Naive thymus-derived CD4-positive, alpha-beta T cell (primary cell): ENCODE data around the gene PCDHGB1. TPM values are rescaled to one million over a fixed set of nuclear protein-coding genes. Genes with fewer than 3 reads are reported as not detected.

ENCODE experiments used
- ATAC-seq: fragments of 150-1000 bp; cut with Tn5 transposase; 2 replicates; pipeline ENCODE4 v1.10.0; 2021; ENCODE audit warnings: mild to moderate bottlenecking, moderate library complexity
- CTCF ChIA-PET: fragments of 350-600 bp; sonication (Branson Sonifier 250); formaldehyde crosslinking; loops from one replicate; lab custom pipeline; 2021; ENCODE audit warnings: antibody characterized with exemption; lab: Charles Lee
- POLR2A ChIA-PET: fragments of 350-600 bp; sonication (Branson Sonifier 250); formaldehyde crosslinking; loops from one replicate; lab custom pipeline; 2021; ENCODE audit warnings: antibody characterized with exemption, inconsistent platforms; lab: Charles Lee
- DNase-seq, 9 donors: peaks; one replicate each; pipeline versions ENCODE4 v3.0.0 to v3.0.0-alpha.2; 2020 to 2022; ENCODE audit warnings: mixed read lengths in 1 of 9
- H3K27ac ChIP-seq: one replicate; pipeline ENCODE4 v1.7.0; 2013; ENCODE audit warnings: mild to moderate bottlenecking, low read depth, low read length, moderate library complexity
- H3K27me3 ChIP-seq, 2 donors: one replicate each; pipeline ENCODE4 v1.7.0; 2013; ENCODE audit warnings: low read length in 2 of 2, mild to moderate bottlenecking in 2 of 2, moderate library complexity in 2 of 2; ENCODE audit not compliant: control insufficient read depth in 2 of 2, insufficient read depth in 2 of 2
- H3K36me3 ChIP-seq, 3 experiments: 1 replicate in 2 of 3; 2 replicates in 1 of 3; pipeline ENCODE4 v1.7.0; 2013; ENCODE audit warnings: low read length in 3 of 3, mild to moderate bottlenecking in 3 of 3, moderate library complexity in 1 of 3; ENCODE audit not compliant: insufficient read depth in 3 of 3, control insufficient read depth in 2 of 3
- H3K4me1 ChIP-seq, 2 donors: one replicate each; pipeline ENCODE4 v1.7.0; 2013; ENCODE audit warnings: low read length in 2 of 2, mild to moderate bottlenecking in 2 of 2, moderate library complexity in 1 of 2; ENCODE audit not compliant: control insufficient read depth in 2 of 2, insufficient read depth in 2 of 2
- H3K4me3 ChIP-seq: 2 replicates; pipeline ENCODE4 v1.7.0; 2013; ENCODE audit warnings: mild to moderate bottlenecking, low read length
- H3K9me3 ChIP-seq, 3 experiments: 1 replicate in 2 of 3; 2 replicates in 1 of 3; pipeline ENCODE4 v1.7.0; 2013; ENCODE audit warnings: low read length in 3 of 3; ENCODE audit not compliant: control insufficient read depth in 2 of 3
- H3K27ac Mint-ChIP-seq, 9 donors: one replicate each; pipeline ENCODE4 v1.8.0; 2020 to 2022; ENCODE audit warnings: mixed read lengths in 9 of 9, mild to moderate bottlenecking in 8 of 9, moderate library complexity in 5 of 9, inconsistent platforms in 2 of 9
- H3K27me3 Mint-ChIP-seq, 5 donors: one replicate each; pipeline ENCODE4 v1.8.0; 2021 to 2022; ENCODE audit warnings: mixed read lengths in 5 of 5, mild to moderate bottlenecking in 1 of 5
- H3K36me3 Mint-ChIP-seq, 5 donors: one replicate each; pipeline ENCODE4 v1.8.0; 2020 to 2022; ENCODE audit warnings: mixed read lengths in 5 of 5, mild to moderate bottlenecking in 3 of 5, inconsistent platforms in 1 of 5
- H3K4me1 Mint-ChIP-seq, 7 donors: one replicate each; pipeline ENCODE4 v1.8.0; 2020 to 2022; ENCODE audit warnings: mixed read lengths in 7 of 7, mild to moderate bottlenecking in 3 of 7, inconsistent platforms in 1 of 7
- H3K4me3 Mint-ChIP-seq, 10 donors: one replicate each; pipeline ENCODE4 v1.8.0; 2020 to 2022; ENCODE audit warnings: mild to moderate bottlenecking in 10 of 10, mixed read lengths in 10 of 10, moderate library complexity in 6 of 10, inconsistent platforms in 2 of 10
- H3K9me3 Mint-ChIP-seq, 11 donors: one replicate each; pipeline ENCODE4 v1.8.0; 2020 to 2022; ENCODE audit warnings: mixed read lengths in 11 of 11, mild to moderate bottlenecking in 4 of 11, inconsistent platforms in 1 of 11, moderate library complexity in 1 of 11
- intact Hi-C, 2 donors: fragments of 100-400 bp; cut with micrococcal nuclease; formaldehyde crosslinking; loops; one replicate each; pipeline ENCODE4 v1.15.1; 2023
- polyA plus RNA-seq, 2 donors: library from polyadenylated mRNA; unstranded; fragments of 300-500 nt; fragmentation: Illumina TruSeq; gene quantifications; one replicate each; pipeline ENCODE4 v1.2.3, GENCODE V29; 2021
- total RNA-seq, 6 experiments: library from RNA in 5 of 6; stranded (reverse) in 5 of 6; gene quantifications; 1 replicate in 5 of 6; 2 replicates in 1 of 6; pipeline ENCODE4 v1.2.3 and lab custom pipeline; 2021 to 2026

PCDHGB1 gene
- total and polyA plus RNA-seq, 7 experiments from 2014 or later: 0.24 TPM; not detected in 6

GRCh38 chr5:141355641-141356040 is 5.7 kb downstream of the PCDHGB1 start:
- peaks cover 0 to 33% (median 6%) of the 10 kb centered on the region in 5 donors for H3K36me3 Mint-ChIP-seq
- H3K4me3 Mint-ChIP-seq: peak overlapping the region in 1 of 10 donors; percentile 34
- Histone ChIP-seq H3K27ac (no peak overlapping the region), H3K4me3 (no peak overlapping the region), H3K9me3 (peaks cover 0 to 52% (median 0%) of the 10 kb centered on the region in 3 experiments), H3K27me3 (peaks cover 0 to 6% of the 10 kb centered on the region in 2 donors), H3K36me3 (no peaks in the 10 kb centered on the region), H3K4me1 (no peaks in the 10 kb centered on the region)
- POLR2A ChIA-PET: interaction anchor here (1.2 kb wide), 1 partner anchor 35 kb away, joined by 5 read pairs; the partner anchor contains the start of gene TAF7
- H3K27ac Mint-ChIP-seq: no peak overlapping the region
- ATAC-seq: no peak
- H3K9me3 Mint-ChIP-seq: peaks cover 8 to 91% (median 49%) of the 10 kb centered on the region in 11 donors
- H3K4me1 Mint-ChIP-seq: peaks cover 0 to 5% (median 2%) of the 10 kb centered on the region in 7 donors
- CTCF ChIA-PET: no interaction called here
- no peak for DNase-seq
- H3K27me3 Mint-ChIP-seq: peaks cover 26 to 90% (median 81%) of the 10 kb centered on the region in 5 donors
- intact Hi-C loops: loop anchor here in 1 of 2 donors (5.0 kb wide), 1 partner anchor 157 kb away; no protein-coding TSS in a partner anchor

- Histone ChIP-seq H3K36me3 (no peaks in the 10 kb centered on the region), H3K27me3 (peaks cover 0 to 7% of the 10 kb centered on the region in 2 donors), H3K4me3 (no peak overlapping the region), H3K27ac (no peak overlapping the region), H3K9me3 (peaks cover 0 to 52% (median 0%) of the 10 kb centered on the region in 3 experiments), H3K4me1 (no peaks in the 10 kb centered on the region)
- CTCF ChIA-PET: no interaction called here
- ATAC-seq (no peak), DNase-seq (no peak)
- Mint-ChIP-seq H3K9me3 (peaks cover 8 to 91% (median 49%) of the 10 kb centered on the region in 11 donors), H3K27ac (no peak overlapping the region), H3K4me3 (peak overlapping the region in 2 of 10 donors; percentile 27 to 53), H3K27me3 (peaks cover 31 to 90% (median 81%) of the 10 kb centered on the region in 5 donors), H3K4me1 (peaks cover 0 to 5% (median 2%) of the 10 kb centered on the region in 7 donors), H3K36me3 (peaks cover 0 to 31% (median 11%) of the 10 kb centered on the region in 5 donors)
- intact Hi-C loops: loop anchor here in 1 of 2 donors (5.0 kb wide), 1 partner anchor 156 kb away; no protein-coding TSS in a partner anchor
- POLR2A ChIA-PET: interaction anchor here (1.2 kb wide), 1 partner anchor 36 kb away, joined by 5 read pairs; the partner anchor contains the start of gene TAF7
Observed at GRCh38 chr5:141356133-141356532, 6.2 kb downstream of the PCDHGB1 start.

DNA sequence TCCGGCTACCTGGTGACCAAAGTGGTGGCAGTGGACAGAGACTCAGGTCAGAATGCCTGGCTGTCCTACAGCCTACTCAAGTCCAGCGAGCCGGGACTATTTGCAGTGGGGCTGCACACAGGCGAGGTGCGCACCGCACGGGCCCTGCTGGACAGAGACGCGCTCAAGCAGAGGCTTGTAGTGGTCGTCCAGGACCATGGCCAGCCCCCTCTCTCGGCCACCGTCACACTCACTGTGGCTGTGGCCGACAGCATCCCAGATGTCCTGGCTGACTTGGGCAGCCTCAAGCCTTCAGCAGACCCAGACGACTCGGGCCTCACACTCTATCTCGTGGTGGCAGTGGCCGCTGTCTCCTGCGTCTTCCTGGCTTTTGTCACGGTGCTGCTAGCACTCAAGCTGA is 7.1 kb downstream of the PCDHGB1 start:
- Mint-ChIP-seq H3K36me3 (peaks cover 0 to 33% (median 14%) of the 10 kb centered on the region in 5 donors), H3K27ac (no peak overlapping the region), H3K4me3 (no peak overlapping the region), H3K4me1 (peaks cover 0 to 5% (median 2%) of the 10 kb centered on the region in 7 donors), H3K27me3 (peaks cover 35 to 90% (median 81%) of the 10 kb centered on the region in 5 donors), H3K9me3 (peaks cover 8 to 91% (median 50%) of the 10 kb centered on the region in 11 donors)
- no peak overlapping the region for H3K27ac ChIP-seq
- no peaks in the 10 kb centered on the region for H3K36me3 ChIP-seq
- H3K27me3 ChIP-seq: peaks cover 0 to 7% of the 10 kb centered on the region in 2 donors
- intact Hi-C loops: loop anchor here in 1 of 2 donors (5.0 kb wide), 1 partner anchor 155 kb away; no protein-coding TSS in a partner anchor
- POLR2A ChIA-PET: no interaction called here
- no peaks in the 10 kb centered on the region for H3K4me1 ChIP-seq
- no peak for DNase-seq
- H3K4me3 ChIP-seq: no peak overlapping the region
- ATAC-seq: no peak
- peaks cover 0 to 52% (median 0%) of the 10 kb centered on the region in 3 experiments for H3K9me3 ChIP-seq
- CTCF ChIA-PET: no interaction called here

DNA sequence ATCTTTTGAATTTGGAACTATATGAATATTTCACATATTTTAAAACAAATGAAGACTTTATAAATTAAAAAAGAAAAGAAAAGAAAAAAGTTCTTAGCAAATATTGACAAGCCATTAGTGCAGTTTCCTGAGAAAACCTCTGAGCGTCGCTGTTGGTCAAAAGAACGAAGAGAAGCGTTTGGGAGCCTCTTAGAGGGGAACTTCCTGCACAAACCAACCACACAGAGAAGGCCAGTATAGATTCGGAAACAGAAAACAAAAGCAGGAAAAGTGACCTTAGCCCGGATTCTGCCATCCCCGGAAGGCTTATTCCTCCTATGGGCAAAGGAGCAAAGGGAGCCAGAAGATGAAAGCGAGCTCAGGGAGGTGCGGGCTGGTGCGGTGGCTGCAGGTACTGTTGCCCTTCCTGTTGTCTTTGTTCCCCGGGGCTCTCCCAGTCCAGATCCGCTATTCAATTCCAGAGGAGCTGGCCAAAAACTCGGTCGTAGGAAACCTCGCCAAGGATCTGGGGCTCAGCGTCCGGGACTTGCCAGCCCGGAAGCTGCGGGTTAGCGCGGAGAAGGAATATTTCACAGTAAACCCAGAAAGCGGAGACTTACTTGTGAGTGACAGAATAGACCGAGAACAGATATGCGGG is 10.0 kb downstream of the PCDHGB1 start, which contains the start of gene PCDHGB2:
TSS of gene PCDHGB2 (plus strand) at position 205 of the 637 bp plus-strand sequence. CDS start at position 347, 142 bp downstream.
- no peak within 1 kb of the TSS for H3K27ac ChIP-seq
- CTCF ChIA-PET: no interaction called here
- peak within 1 kb of the TSS; percentile 43 for H3K4me3 ChIP-seq
- peaks cover 5 to 19% of the 10 kb centered on the region in 2 donors for H3K27me3 ChIP-seq
- ATAC-seq (peak; percentile 54), DNase-seq (peak in 1 of 9 donors; percentile 22)
- Mint-ChIP-seq H3K4me3 (peak within 1 kb of the TSS; percentile 33 to 87 (median 78)), H3K4me1 (peaks cover 0 to 6% (median 3%) of the 10 kb centered on the region in 7 donors), H3K9me3 (peaks cover 20 to 92% (median 59%) of the 10 kb centered on the region in 11 donors), H3K36me3 (peaks cover 6 to 36% (median 18%) of the 10 kb centered on the region in 5 donors), H3K27me3 (peaks cover 37 to 90% (median 87%) of the 10 kb centered on the region in 5 donors), H3K27ac (peak within 1 kb of the TSS in 3 of 9 donors; percentile 48 to 57 (median 56))
- POLR2A ChIA-PET: no interaction called here
- H3K9me3 ChIP-seq: peaks cover 0 to 62% (median 0%) of the 10 kb centered on the region in 3 experiments
- H3K36me3 ChIP-seq: no peaks in the 10 kb centered on the region
- no peaks in the 10 kb centered on the region for H3K4me1 ChIP-seq
- intact Hi-C loops: loop anchor here in 1 of 2 donors (1.0 to 10.0 kb wide), 6 partner anchors 57 to 205 kb away; partner anchors contain the start of gene PCDHGB7

DNA sequence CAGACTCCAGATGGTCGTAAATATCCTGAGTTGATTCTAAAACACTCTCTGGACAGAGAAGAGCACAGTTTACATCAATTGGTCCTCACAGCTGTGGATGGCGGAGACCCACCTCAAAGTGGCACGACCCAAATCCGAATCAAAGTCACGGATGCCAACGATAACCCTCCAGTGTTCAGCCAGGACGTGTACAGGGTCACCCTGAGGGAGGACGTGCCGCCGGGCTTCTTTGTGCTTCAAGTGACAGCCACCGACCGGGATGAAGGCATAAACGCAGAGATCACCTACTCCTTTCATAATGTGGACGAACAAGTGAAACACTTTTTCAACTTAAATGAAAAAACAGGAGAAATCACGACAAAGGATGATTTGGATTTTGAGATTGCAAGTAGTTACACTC is 10.8 kb downstream of the PCDHGB1 start:
- ChIA-PET CTCF (no interaction called here), POLR2A (no interaction called here)
- Mint-ChIP-seq H3K4me3 (peak overlapping the region in 3 of 10 donors; percentile 9 to 87 (median 81)), H3K27me3 (peaks cover 45 to 90% (median 88%) of the 10 kb centered on the region in 5 donors), H3K27ac (peak overlapping the region in 1 of 9 donors; percentile 57), H3K36me3 (peaks cover 8 to 39% (median 22%) of the 10 kb centered on the region in 5 donors), H3K4me1 (peaks cover 0 to 6% (median 3%) of the 10 kb centered on the region in 7 donors), H3K9me3 (peaks cover 20 to 92% (median 63%) of the 10 kb centered on the region in 11 donors)
- H3K36me3 ChIP-seq: no peaks in the 10 kb centered on the region
- intact Hi-C loops: loop anchor here in 1 of 2 donors (5.0 to 10.0 kb wide), 2 partner anchors 57 to 126 kb away; partner anchors contain the start of gene PCDHGB7
- peak overlapping the region; percentile 43 for H3K4me3 ChIP-seq
- ATAC-seq (no peak), DNase-seq (no peak)
- peaks cover 5 to 24% of the 10 kb centered on the region in 2 donors for H3K27me3 ChIP-seq
- H3K9me3 ChIP-seq: peaks cover 0 to 62% (median 0%) of the 10 kb centered on the region in 3 experiments
- H3K4me1 ChIP-seq: no peaks in the 10 kb centered on the region
- no peak overlapping the region for H3K27ac ChIP-seq

DNA sequence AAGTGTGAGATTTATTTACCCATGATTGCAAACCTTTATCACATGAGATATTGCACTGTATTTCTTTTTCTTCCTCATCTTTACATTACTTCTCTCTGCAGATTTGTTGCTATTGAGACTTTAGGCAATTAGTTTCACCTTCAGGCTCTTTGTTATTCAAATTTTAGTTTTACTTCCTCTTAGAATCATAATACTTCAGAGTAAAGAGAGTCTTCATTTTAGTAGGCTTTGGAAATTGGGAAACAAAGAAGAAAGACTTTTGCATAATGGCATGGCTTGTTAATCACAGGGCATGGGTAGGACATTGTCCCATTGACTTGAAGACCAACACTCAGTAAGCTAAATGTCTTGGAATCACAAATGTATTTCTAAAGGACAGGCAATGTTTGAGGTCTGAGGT is 12.8 kb downstream of the PCDHGB1 start:
- CTCF ChIA-PET: interaction anchor here (0.5 kb wide), 1 partner anchor 47 kb away, joined by 7 read pairs; no protein-coding TSS in a partner anchor
- no peak overlapping the region for H3K4me3 ChIP-seq
- peaks cover 5 to 27% of the 10 kb centered on the region in 2 donors for H3K27me3 ChIP-seq
- no peaks in the 10 kb centered on the region for H3K4me1 ChIP-seq
- DNase-seq (no peak), ATAC-seq (no peak)
- POLR2A ChIA-PET: no interaction called here
- H3K4me3 Mint-ChIP-seq: peak overlapping the region in 2 of 10 donors; percentile 2 to 13
- peaks cover 48 to 88% (median 83%) of the 10 kb centered on the region in 5 donors for H3K27me3 Mint-ChIP-seq
- H3K9me3 ChIP-seq: peaks cover 0 to 54% (median 0%) of the 10 kb centered on the region in 3 experiments
- H3K27ac ChIP-seq: no peak overlapping the region
- intact Hi-C loops: loop anchor here in 1 of 2 donors (5.0 to 10.0 kb wide), 2 partner anchors 55 to 128 kb away; partner anchors contain the start of gene PCDHGB7
- peaks cover 16 to 89% (median 66%) of the 10 kb centered on the region in 11 donors for H3K9me3 Mint-ChIP-seq
- peaks cover 8 to 42% (median 19%) of the 10 kb centered on the region in 5 donors for H3K36me3 Mint-ChIP-seq
- peaks cover 0 to 6% (median 3%) of the 10 kb centered on the region in 7 donors for H3K4me1 Mint-ChIP-seq
- H3K36me3 ChIP-seq: no peaks in the 10 kb centered on the region
- H3K27ac Mint-ChIP-seq: peak overlapping the region in 2 of 9 donors; percentile 22 to 70
